Right forelimb (tissue), 1 donor: Measurements from ENCODE around the gene NDUFS2.
A peak's percentile ranks its signal among the peaks of the same experiment; 100 is the strongest.

Source experiments
- DNase-seq: peaks from one replicate; pipeline ENCODE4 v3.0.0-alpha.2; 2018

The NDUFS2 gene

DNA sequence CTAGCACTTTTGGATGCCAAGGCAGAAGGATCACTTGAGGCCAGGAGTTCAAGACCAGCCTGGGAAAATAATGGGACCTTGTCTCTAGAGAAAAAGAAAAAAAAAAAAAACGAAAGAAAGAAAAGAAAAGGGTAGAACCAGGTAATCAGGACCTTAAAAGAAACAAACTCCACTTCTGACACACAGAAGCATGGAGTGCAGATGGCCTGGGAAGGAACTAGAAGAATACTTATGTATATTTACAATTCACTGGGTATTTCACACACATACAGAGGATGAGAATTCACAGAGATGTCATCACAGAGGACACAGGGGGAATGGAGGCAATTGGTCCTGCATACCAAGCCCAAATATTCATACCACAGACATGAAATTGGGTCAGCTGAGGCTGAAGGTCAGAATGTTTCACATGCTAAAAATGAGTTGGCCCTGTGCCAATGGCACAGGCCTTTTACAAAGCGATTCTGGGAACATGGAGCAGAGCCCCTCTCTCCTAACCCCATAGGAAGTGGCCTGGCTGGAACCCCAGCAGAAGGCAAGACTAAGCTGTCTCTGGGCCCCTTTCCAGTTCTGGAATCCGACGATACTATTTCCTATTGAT is 29.3 kb upstream of the NDUFS2 start:
- DNase-seq, result no peak

DNA sequence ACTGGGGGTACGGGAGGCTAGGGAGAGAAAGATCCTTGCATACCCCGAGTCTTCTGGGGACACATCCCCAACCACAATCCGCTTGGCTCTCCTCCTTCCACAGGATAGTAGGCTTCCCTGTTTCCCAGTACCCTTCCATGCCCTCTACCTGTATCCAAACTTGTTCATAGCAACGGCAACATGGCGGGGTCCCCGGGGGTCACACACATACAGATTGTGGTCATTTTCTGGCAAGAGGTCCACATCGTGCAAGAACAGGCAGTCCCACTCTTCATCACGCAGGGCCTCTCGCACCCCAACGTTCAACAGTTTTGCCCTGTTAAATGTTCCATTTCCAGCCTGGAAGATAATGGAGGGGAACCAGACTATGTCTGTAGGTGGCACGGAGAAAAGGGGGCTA is 28.5 kb upstream of the NDUFS2 start:
- no peak for DNase-seq

DNA sequence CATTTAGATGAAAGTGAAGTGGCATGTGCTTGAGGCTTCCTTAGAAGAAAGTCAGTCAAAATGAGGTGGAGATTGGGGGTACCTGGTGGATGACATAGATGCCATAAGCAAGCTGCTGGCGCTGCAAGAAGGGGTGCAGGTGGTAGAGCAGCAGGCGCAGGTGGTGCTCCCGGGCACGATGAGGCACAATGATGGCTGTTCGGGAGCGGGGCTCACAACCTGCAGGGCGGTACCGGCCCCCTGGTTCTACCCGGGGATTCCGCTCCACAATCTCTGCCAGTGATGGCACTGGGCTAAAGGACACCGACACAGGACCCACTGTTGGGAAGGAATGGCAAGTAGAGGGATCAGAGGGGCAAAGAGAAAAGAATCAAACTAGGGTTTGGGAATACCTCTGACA is 27.3 kb upstream of the NDUFS2 start:
- DNase-seq, result no peak

DNA sequence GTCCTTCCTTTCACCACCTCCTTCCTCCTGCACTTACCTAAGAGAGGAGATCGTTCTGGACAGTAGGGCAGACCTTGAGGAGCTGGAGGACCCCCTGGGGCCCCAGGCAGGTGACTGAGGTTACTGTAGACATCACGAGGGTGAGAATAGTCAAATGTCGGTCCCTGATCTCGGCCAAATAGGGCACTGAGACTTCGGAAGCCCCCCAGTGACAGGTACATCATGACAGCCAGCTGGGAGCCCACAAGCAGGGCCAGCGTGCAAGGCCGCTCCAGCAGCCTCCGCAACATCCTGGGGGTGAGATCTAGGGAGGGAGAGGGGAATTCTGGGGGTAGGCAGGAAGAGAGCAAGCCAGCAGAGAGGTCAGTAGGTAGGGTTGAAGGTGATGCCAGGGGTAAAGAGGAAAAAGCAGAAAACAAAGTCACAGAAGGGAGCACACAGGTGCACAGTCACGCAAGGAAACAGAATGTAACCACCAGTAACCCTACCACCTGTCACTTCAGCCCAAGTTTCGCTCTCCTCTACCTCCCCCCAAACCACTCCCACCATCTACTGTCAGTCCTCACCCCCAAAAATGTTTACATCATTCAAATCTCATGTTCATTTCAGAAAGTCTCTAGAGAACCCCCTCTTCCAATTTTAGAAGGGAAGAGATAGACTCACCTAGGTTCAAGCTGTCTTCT is 26.3 kb upstream of the NDUFS2 start:
- no peak for DNase-seq

DNA sequence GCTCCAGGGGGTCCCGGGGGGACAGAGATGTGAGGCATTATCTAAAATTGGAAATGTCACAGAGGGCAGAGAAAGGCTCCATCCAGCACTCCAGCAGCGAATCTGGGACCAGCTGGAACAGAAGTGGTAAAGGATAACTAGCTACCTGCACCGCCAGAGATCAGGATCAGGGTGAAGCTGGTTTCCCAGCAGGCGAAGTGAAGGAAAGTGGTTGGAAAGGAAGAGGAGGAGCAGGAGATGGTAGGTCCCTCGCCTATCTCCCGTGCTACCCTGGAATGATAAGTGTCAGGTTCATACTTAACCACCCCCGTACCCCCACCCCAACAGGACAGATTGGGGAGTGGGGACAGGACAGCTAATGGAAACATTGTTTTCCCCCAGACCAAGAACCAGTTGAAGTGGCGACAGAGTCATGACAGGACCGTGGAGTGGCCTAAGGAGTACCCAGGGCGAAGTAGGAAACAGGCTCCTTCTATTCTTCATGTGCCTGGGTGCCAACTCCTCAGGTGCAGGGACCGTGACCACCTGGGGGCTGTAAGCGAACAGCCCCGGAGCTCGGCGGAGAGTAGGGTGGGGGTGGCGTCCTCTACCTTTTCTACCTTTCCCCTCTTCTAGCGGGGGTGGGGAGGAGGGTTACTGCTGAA is 25.6 kb upstream of the NDUFS2 start:
- DNase-seq, result no peak

DNA sequence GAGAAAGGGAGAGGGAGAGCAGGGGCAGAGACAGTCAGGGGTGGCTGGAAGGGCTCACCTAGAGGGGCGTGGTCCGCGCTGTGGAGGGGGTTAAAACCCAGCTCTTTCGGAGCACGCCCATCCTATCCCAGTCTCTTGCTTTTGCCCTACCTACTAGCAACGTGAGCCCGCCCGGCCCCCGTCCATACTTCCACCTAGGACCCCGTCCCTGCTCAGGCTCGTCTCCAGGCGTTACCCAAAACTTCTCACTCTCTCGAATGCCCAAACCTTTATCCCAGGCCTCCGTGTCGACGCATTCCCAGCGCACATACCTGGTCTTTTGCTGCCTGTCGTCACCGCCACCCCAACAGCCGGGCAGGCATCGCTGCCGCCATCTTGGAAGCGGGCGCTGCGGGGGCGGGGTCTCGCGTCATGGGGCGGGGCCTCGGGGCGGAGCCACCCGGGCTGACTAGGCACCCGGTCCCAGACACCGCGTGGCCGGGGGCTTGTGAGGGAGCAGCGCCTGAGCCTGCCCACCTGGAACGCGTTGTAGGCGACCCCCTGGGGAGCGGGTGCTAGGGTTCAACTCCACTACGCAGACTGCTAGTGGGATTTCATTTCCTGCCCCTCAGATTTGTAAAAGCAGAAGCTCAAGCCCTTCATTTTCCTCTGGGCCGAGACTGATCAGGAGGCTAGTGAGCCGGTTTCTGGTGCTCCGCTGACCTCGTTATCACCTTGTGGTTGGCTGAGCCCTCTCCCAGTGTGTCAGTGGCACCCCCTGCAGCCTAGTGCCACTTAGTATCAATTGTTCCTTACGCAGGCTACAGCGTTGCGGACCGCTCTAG is 24.8 kb upstream of the NDUFS2 start, which contains the start of gene B4GALT3:
TSS of gene B4GALT3 (minus strand) at position 396 of the 824 bp plus-strand sequence. CDS start 1,447 bp downstream, outside the sequence.
- peak; percentile 98 for DNase-seq

DNA sequence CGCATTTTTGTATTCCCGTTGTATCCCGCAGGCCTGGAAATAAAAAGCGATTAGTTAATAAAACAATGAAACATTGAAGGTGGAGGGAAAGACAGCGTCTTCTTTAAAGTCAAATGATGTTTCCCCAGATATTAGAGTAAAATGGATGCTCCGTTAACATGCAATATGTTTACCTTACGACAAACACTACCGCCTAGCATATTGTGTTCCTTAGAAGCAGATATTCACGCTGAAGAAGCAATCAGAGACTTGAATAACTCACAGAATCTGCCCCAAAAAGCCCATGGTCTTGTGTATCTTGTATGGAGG is 24.3 kb upstream of the NDUFS2 start:
- DNase-seq, result no peak

DNA sequence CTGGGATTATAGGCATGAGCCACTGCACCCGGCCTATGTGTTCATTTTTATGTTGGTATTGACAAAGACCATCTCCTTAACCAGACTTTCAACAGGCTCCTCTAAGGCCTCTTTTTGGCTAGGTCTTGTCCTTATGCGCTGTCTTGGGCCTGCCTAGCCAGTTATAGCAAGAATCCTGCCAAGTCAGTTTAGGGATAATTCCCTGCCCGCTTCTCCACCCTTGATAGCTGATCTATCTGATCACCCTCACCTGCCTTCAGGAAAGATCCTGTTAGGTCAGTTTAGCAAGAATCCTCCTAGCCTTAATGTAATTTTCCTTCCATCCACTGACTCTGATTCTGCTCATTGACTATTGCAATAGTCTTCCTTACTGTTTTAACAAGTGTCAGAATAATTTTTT is 22.5 kb upstream of the NDUFS2 start:
- no peak for DNase-seq

DNA sequence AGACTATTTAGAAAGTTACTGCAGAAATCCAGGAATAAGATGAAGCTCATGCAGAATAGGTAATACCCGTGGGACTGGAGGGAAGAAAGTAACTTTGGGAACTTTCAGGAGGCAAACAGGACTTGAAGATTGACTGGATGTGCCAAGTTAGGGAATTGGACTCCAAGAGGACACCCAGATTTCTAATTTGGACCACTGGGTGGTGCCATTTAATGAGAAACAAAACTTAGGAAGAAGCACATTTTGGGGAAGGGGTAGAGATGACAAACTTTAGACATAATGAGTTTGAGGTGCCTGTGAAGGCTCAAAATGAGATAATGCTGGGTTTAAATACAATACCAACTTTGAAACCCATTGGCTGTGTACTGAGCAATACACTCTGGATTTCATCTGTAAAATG is 21.5 kb upstream of the NDUFS2 start:
- no peak for DNase-seq

DNA sequence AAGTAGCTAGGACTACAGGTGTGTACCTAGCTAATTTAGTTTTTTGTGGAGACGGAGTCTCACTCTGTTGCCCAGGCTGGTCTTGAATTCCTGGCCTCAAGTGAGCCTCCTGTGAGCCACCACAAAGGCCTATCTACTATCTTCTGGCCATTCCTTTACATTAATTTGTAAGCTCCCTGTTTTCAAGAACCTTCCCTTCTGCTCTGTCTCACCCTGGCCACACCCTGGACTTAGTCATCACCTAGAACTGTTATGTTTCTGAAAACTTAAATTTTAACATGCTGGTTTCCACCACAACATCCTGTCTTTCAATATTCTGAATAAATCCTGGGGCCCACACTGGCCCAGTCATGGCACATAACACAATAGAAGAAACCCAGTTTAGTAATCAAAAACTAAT is 20.0 kb upstream of the NDUFS2 start:
- DNase-seq, result no peak

DNA sequence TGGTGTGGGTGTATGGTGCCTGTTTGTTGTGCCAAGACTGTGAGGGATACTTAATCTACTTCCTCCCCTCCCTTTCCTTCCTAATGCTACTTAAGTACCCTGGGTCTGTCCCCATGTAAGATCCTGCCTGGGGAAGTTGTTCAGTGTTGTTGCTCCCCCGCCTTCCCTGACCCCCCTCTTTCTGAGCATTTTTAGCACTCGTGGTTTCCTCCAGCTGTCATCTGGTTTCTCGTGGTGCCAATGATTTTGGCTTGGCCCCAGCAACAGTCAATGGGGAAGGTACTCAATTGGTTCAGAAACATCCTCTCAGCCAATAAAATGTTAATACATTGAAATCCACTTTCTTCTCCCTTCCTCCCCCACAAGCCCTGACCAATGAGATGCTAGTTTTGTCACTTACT is 16.9 kb upstream of the NDUFS2 start:
- DNase-seq, result peak; percentile 67

DNA sequence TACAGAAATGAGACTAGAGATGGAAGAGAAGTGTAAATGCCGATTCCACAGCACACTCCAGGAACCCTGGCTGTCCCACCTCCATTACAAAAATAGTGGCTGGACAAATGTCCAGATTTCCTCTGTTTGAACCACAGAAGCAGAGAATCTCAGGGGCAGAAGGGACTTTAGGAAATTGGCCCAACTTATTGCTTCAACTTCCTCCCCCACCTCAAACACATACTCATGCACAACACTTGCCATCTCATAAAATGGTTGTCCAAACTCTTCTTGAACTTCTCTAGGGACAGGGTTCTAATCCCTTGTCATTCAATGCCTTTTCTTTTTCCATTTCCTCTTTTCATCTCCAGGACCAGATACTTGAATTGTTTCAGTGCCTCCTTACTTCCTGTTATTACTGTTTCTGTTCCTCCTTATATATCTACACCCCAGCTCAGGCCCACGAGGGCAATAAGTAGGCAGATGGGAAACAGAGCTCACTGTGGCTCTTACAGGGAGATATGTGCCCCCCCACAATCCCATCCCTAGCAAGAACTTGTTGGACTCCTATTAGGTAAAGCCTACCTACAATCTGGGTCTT is 16.3 kb upstream of the NDUFS2 start:
- no peak for DNase-seq

DNA sequence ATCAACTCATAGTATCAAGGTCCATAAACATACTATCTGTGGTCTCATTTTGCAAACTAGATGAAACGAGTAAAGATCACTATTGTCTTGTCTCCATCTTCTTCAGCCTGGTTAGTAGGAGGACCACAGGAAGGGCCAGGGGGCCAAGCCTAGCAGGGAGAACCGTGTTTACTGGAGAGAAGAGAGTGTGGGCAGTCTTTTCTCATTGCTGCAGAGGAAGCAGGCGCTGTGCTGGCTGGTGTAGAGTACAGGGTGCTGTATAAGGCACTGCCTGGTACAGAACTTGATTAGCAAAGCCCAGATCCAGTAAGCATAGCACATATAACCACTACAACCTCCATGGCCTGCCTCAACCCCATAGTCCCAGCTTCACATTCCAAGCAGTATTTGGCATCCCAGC is 14.9 kb upstream of the NDUFS2 start:
- DNase-seq, result no peak

DNA sequence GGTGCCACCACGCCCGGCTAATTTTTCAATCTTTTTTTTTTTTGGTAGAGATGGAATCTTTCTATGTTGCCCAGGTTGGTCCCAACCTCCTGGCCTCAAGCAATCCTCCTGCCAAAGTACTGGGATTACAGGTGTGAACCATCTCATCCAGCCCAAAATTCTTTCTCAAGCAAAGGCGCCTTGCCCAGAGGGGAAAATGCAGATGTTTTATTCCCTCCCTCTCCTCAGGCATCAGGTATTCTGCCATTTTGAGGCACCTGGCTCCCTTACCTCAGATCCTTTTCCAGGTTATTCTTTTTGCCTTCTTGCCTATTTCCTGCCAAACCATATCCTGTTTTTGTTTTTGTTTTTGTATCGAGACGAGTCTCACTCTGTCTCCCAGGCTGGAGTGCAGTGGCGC is 13.8 kb upstream of the NDUFS2 start:
- no peak for DNase-seq

DNA sequence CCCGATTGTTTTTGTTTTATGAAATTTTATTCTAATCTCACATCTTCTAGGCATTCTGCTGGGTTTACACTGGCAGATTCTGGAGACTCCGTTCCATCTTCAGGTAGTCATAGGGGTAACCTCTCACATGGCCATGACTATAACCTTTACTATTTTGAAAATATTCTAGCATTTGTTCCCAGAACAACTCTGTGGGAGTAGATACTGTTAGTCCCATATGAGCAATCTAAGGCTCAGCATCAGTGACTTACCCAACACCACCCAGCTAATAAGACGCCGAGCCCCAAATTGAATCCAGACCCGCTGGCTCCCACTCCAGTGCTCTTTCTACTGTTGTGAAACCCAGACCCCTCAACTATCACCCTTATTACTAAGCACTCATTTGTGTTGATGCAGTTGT is 13.1 kb upstream of the NDUFS2 start:
- DNase-seq, result no peak

DNA sequence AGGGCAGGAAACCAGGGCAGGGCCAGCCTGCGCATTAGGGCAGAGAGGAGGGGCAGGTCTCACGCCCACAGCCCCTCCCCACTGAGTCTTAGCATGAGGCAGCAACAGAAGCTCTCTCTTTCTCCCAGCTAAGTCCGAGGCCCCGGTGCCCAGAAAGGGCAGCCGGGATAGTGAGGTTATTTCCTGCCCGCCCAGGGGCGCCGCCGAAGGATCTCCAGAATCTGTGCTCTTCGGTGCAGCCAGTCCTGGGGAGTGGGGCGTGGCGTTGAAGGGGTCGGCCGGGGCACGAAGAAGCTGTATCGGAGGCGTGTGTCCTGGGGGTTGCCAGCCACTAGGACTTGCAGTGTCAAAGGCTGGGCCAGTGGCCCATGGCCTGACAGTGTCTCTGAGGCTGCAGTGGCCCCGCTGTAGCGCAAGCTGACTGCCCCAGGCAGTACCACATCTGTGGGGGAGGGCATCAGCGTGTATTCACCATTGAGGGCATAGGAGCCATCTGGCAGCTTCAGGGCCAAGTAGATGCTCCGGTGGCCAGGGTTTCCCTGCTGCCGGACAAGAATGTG is 11.1 kb upstream of the NDUFS2 start:
- no peak for DNase-seq

DNA sequence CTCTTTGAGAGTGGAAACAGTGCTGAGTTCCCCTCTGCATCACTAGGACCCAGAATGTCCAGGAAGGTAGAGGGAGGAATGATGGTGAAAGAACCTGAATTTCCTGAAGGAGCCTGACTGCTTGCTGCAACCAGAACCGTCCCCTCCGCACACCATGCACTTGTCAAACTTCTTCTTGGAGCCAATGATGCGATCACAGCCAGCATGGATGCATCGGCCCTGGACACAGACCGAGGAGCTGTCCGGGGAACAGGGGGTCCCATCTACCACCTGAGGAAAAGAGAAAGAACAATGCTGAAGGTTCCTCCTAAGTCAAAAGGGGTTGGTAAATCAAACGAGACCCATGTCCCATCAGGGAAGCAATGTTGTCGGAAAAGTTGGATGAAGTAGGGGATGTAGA is 10.2 kb upstream of the NDUFS2 start:
- no peak for DNase-seq

DNA sequence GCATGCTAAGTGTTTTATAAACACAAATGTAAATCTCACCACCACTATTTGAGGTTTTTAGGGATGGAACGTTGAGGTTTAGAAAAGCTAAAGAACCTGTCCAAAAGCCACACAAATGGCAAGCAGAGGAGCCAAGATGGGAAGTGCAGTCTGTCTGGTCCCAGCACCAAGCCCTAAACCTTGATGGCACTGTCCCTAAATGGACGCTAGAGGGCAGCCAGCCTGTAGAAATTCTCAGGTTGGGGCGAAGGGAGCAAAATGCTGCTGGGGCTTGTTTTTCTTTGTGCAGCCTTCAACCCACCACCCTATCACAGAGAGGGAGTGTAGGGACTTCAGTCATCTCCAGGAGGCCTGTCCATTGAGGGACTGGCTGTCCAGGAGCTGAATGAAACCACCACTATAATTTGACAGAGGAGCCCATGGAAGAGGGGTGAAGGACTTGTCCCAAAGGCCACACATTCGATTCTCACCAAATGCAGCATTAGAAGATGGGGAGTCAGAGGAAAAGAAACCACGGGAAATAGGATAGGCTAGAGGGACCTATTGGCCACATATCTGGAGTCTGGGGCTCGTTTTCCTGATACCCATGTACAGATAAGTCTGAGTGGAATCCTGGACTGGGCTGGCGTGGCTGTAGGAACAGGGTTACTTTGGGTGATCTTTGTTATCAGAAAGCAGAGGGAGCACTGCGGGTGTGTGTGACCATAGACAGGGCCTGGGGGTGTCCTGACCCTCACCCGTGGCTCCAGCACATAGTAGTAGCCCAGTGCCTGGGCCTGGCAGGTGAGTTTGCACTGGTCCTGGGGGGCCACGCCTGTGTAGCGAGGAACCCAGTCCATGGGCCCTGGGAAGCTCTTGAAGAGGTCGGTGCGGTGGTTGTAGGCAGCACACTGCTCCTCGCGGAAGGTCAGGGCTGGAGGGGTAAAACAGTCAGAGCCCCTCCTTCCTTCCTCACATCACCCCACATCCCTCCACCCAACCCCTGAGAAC is 9.4 kb upstream of the NDUFS2 start:
- DNase-seq, result peak; percentile 69

DNA sequence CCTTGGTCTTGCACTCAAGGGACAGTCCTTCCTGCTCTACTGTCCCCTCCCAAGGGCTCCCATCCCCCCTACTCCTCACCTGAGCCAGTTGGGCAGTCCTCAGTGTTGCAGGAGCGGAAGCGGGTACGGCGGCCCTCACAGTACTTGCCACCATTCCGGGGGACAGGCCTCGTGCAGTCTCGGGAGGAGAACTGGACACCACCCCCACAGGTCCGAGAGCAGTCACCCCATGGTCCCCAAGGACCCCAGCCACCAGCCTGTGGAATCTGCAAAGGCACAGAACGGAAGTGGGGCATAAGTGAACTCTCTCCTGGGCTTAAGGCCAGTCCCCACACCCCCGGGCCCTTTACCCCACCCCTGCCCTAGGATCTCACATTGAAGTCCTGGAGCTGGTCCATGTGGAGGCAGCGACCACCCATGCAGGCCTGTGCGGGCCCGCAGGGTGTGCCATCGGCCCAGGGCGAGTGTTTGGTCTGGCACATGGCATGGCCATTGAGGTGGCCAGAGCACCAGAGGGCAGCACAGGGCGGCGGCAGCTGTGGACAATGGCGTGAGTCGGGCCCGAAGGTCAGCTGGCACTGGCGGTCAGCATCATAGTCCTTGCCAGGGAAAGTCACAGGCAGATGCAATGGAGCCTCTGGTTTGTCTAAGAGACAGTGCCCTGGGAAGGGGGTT is 8.5 kb upstream of the NDUFS2 start:
- DNase-seq, result no peak

DNA sequence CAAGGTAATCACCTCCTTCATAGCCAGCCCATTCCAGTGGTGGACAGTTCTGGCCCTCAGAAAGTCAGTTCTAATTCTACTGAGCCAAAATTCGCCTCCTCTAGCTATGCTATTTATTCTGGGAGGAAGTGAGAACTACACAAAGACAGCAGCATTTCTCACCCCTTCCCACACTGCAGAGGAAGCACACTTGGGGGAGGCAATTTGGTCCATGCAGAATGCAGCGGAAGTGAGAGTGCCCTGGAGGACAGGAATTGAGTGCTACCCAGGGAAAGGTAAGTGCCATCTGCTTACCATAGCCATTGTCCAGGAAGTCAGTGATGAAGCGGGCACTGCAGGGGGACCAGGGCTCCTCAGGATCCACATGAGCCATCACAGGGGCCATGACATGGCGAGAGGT is 7.0 kb upstream of the NDUFS2 start:
- DNase-seq, result no peak

DNA sequence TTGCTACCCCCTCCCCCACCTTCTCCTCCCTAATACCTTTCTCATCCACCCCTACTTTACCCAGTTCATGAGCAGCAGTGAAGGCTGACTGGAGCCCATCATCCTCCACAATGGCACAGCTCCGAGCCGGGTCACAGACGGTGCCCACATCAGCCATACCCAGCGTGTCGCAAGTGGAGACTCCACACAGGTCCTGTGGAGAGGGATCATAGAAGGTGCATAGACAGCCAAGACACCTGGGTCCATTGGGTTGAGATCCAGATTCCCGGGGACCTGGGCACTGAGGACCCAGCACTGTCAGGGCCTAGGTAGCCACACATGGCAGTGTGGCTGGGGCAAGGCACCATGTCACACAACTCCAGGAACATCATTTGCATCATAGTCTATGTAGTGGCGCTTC is 6.1 kb upstream of the NDUFS2 start:
- DNase-seq, result no peak
